ENCODE data around the gene DDIT4. TPM values are rescaled to one million over a fixed set of nuclear protein-coding genes. Genes with fewer than 3 reads are reported as not detected.
A peak's percentile ranks its signal among the peaks of the same experiment; 100 is the strongest.

Gene DDIT4
- total and polyA plus RNA-seq, 9 of the 15 experiments (the other 6 are each of a cell fraction or from before 2014, with no cell fraction given): 8.2 to 675 (median 159) TPM

GRCh38 chr10:72270607-72271281, 3.0 kb upstream of the DDIT4 start:
- Histone ChIP-seq H3K36me3 (ENCODE audit: control insufficient read depth, insufficient read depth, low read length) (peaks cover 18% of the 10 kb centered on the region), H3K4me1 (replicated peaks in 1 of 2; ENCODE audit: control insufficient read depth in 2 of 2, insufficient read depth in 2 of 2, low read length in 2 of 2) (peaks cover 26 to 46% of the 10 kb centered on the region in 2 experiments; a peak in 4 of 5 replicates), H3K9me3 (replicated peaks; ENCODE audit: control insufficient read depth, insufficient read depth, low read depth, low read length) (no peaks in the 10 kb centered on the region), H3K9me1 (ENCODE audit: control insufficient read depth, insufficient read depth, low read length) (no peaks in the 10 kb centered on the region), H3K4me2 (ENCODE audit: insufficient read depth, low read length) (no peak overlapping the region), H3K9ac (ENCODE audit: insufficient read depth in 1 of 2, low read depth in 2 of 2, low read length in 2 of 2) (peak overlapping the region; percentile 30 to 59; a peak in 3 of 4 replicates), H2AFZ (ENCODE audit: low read depth, low read length) (peak overlapping the region; percentile 27; the same call in 1 of the 2 replicates), H3K27ac (ENCODE audit: extremely low read depth, low read depth, low read length) (peak overlapping the region; percentile 21; the same call in 2 of the 3 replicates), H3K79me2 (ENCODE audit: control insufficient read depth, insufficient read depth, low read length) (peaks cover 28% of the 10 kb centered on the region), H3K27me3 (ENCODE audit: control insufficient read depth in 2 of 2, insufficient read depth in 2 of 2, low read length in 2 of 2) (no peaks in the 10 kb centered on the region), H3K4me3 (no peak overlapping the region), H4K20me1 (replicated peaks; ENCODE audit: control insufficient read depth, insufficient read depth, low read length) (peaks cover 18% of the 10 kb centered on the region)
- intact Hi-C loops (cut with micrococcal nuclease): no loop called here
- DNase-seq (ENCODE audit: extremely low read depth in 1 of 4, low spot score in 3 of 4): peak in 1 of 4 experiments; percentile 12
- in situ Hi-C loops (cut with MboI): loop anchor here (10.0 kb wide), 1 partner anchor 614 kb away; no protein-coding TSS in a partner anchor
- FAIRE-seq: no peak
- ATAC-seq: no peak
- CTCF ChIA-PET (ENCODE audit: low intra/inter-chr PET ratio): interaction anchor here (0.7 kb wide), 1 partner anchor 46 kb away, joined by 3 read pairs; no protein-coding TSS in a partner anchor
- 80% methylated on average over 5 of the region's 5 CpGs for WGBS (ENCODE audit: insufficient coverage, low coverage, missing lambda C conversion rate)
- BruUV-seq (replicated peaks): no TSS peak
- POLR2A ChIA-PET: interaction anchor here (0.6 to 10.1 kb wide), 9 partner anchors 9 to 60 kb away, joined by 3 to 197 read pairs (median 4); no protein-coding TSS in a partner anchor
- no peak for TF ChIP-seq RCOR1 (IDR thresholded peaks at IDR 0.05; ENCODE audit: borderline replicate concordance in 1 of 2, low read depth in 2 of 2, low read length in 2 of 2)
- peak; percentile 15; the same call in 1 of the 2 replicates for TF ChIP-seq HCFC1 (IDR thresholded peaks at IDR 0.05; ENCODE audit: low read depth, low read length)
- 0 out of 2 replicates have a peak, but pooled peaks have one; percentile 15 for TF ChIP-seq SMAD3 (CRISPR knock-in tag; conservative IDR thresholded peaks at IDR 0.05)
- 0 out of 4 replicates have a peak, but pooled peaks of 1 of the 2 experiments have one; percentile 21 for TF ChIP-seq MAZ (CRISPR knock-in tag; conservative IDR thresholded peaks at IDR 0.05 in 1 of 2, IDR thresholded peaks at IDR 0.05 in 1 of 2)
- TF ChIP-seq ZNF311 (CRISPR knock-in tag; IDR thresholded peaks at IDR 0.05): peak; percentile 65
- TF ChIP-seq DMBX1 (CRISPR knock-in tag; IDR thresholded peaks at IDR 0.05; ENCODE audit: borderline replicate concordance): peak; percentile 64; the same call in 1 of the 2 replicates
- no peak for TF ChIP-seq ZFP30 (CRISPR knock-in tag; IDR thresholded peaks at IDR 0.05; ENCODE audit: borderline replicate concordance)
- 0 out of 2 replicates have a peak, but pooled peaks have one; percentile 32 for TF ChIP-seq ZNF740 (CRISPR knock-in tag; IDR thresholded peaks at IDR 0.05)
- no peak for TF ChIP-seq ZNF740 (tag; IDR thresholded peaks at IDR 0.05)
- 0 out of 2 replicates have a peak, but pooled peaks have one; percentile 19 for TF ChIP-seq GTF2A2 (tag; IDR thresholded peaks at IDR 0.05)
- TF ChIP-seq HIVEP1 (CRISPR knock-in tag; IDR thresholded peaks at IDR 0.05): 0 out of 2 replicates have a peak, but pooled peaks have one; percentile 67
- TF ChIP-seq ID3 (CRISPR knock-in tag; IDR thresholded peaks at IDR 0.05): no peak
- peak; percentile 67; the same call in 1 of the 2 replicates for TF ChIP-seq ID3 (tag; IDR thresholded peaks at IDR 0.05)
- TF ChIP-seq CREB5 (CRISPR knock-in tag; IDR thresholded peaks at IDR 0.05): no peak
- TF ChIP-seq PTRF (tag; IDR thresholded peaks at IDR 0.05): peak; percentile 53; the same call in 1 of the 2 replicates
- no peak for TF ChIP-seq TRIM28 (IDR thresholded peaks at IDR 0.05)
- no peak for TF ChIP-seq GTF2E2 (tag; IDR thresholded peaks at IDR 0.05)
